Subcutaneous adipose tissue (tissue), 4 donors: ENCODE data around the gene EYS. TPM values are rescaled to one million over a fixed set of nuclear protein-coding genes. Genes with fewer than 3 reads are reported as not detected.

Source experiments
- CTCF ChIP-seq: fragments of 450-650 bp; IDR thresholded peaks from one replicate; pipeline ENCODE4 v1.5.1; 2016; ENCODE audit warnings: low read depth, mild to moderate bottlenecking, control low read depth, antibody characterized with exemption, moderate library complexity
- total RNA-seq, 4 donors: library from RNA; depleted of rRNA; stranded (reverse); fragments of >200 nt; gene quantifications; one replicate each; pipeline ENCODE4 v1.1.0, GENCODE V29; 2016

The EYS gene
- total RNA-seq, 4 donors from 2014 or later: 0.17 to 3.8 (median 0.82) TPM

GRCh38 chr6:63714091-63714490, 1992.9 kb downstream of the EYS start:
- no peak for TF ChIP-seq CTCF

- no peak for TF ChIP-seq CTCF
Measured at GRCh38 chr6:63713332-63713731, 1993.7 kb downstream of the EYS start.

- TF ChIP-seq CTCF: no peak
Measured at GRCh38 chr6:63709148-63709547, 1997.9 kb downstream of the EYS start.

- no peak for TF ChIP-seq CTCF
Measured at GRCh38 chr6:63708631-63709030, 1998.4 kb downstream of the EYS start.

GRCh38 chr6:63706630-63707029, 2000.4 kb downstream of the EYS start:
- TF ChIP-seq CTCF: no peak

GRCh38 chr6:63705707-63706106, 2001.3 kb downstream of the EYS start:
- no peak for TF ChIP-seq CTCF

- TF ChIP-seq CTCF: no peak
Measured at GRCh38 chr6:63690221-63690620, 2016.8 kb downstream of the EYS start.
